ENCODE results near the gene ANKRD11.
"Not testable (repeated sequence)": the region's sequence is repeated elsewhere in the genome, so short reads cannot be mapped to it uniquely, and the experiment has no call there.

Gene ANKRD11

GRCh38 chr16:89334050-89334449 is 156.3 kb downstream of the ANKRD11 start:
- in situ Hi-C loops (cut with MboI; ENCODE audit: low sequenced_read_pairs): no loop called here

- in situ Hi-C loops (cut with MboI; ENCODE audit: low sequenced_read_pairs): not testable (repeated sequence)
These were observed 156.9 kb downstream of the ANKRD11 start for GRCh38 chr16:89333401-89334001.

GRCh38 chr16:89332902-89333245 is 157.5 kb downstream of the ANKRD11 start:
- in situ Hi-C loops (cut with MboI; ENCODE audit: low sequenced_read_pairs): no loop called here

GRCh38 chr16:89332243-89332901 is 158.0 kb downstream of the ANKRD11 start:
- in situ Hi-C loops (cut with MboI; ENCODE audit: low sequenced_read_pairs): no loop called here

- in situ Hi-C loops (cut with MboI; ENCODE audit: low sequenced_read_pairs): no loop called here
These were observed 158.8 kb downstream of the ANKRD11 start for GRCh38 chr16:89331371-89332109.

- in situ Hi-C loops (cut with MboI; ENCODE audit: low sequenced_read_pairs): no loop called here
These were observed 160.0 kb downstream of the ANKRD11 start for GRCh38 chr16:89330177-89330856.

- in situ Hi-C loops (cut with MboI; ENCODE audit: low sequenced_read_pairs): not testable (repeated sequence)
These were observed 160.6 kb downstream of the ANKRD11 start for GRCh38 chr16:89329830-89330176.

GRCh38 chr16:89328412-89329400 is 161.7 kb downstream of the ANKRD11 start:
- in situ Hi-C loops (cut with MboI; ENCODE audit: low sequenced_read_pairs): not testable (repeated sequence)

- in situ Hi-C loops (cut with MboI; ENCODE audit: low sequenced_read_pairs): no loop called here
These were observed 163.6 kb downstream of the ANKRD11 start for GRCh38 chr16:89326721-89327120.

- in situ Hi-C loops (cut with MboI; ENCODE audit: low sequenced_read_pairs): no loop called here
These were observed 164.4 kb downstream of the ANKRD11 start for GRCh38 chr16:89325861-89326471.

GRCh38 chr16:89324056-89325010 is 166.0 kb downstream of the ANKRD11 start:
- in situ Hi-C loops (cut with MboI; ENCODE audit: low sequenced_read_pairs): no loop called here

- in situ Hi-C loops (cut with MboI; ENCODE audit: low sequenced_read_pairs): no loop called here
These were observed 167.0 kb downstream of the ANKRD11 start for GRCh38 chr16:89323120-89323960.

GRCh38 chr16:89322321-89323119 is 167.8 kb downstream of the ANKRD11 start:
- in situ Hi-C loops (cut with MboI; ENCODE audit: low sequenced_read_pairs): no loop called here

- in situ Hi-C loops (cut with MboI; ENCODE audit: low sequenced_read_pairs): no loop called here
These were observed 169.4 kb downstream of the ANKRD11 start for GRCh38 chr16:89320782-89321501.

- in situ Hi-C loops (cut with MboI; ENCODE audit: low sequenced_read_pairs): no loop called here
These were observed 170.2 kb downstream of the ANKRD11 start for GRCh38 chr16:89319886-89320781.

- in situ Hi-C loops (cut with MboI; ENCODE audit: low sequenced_read_pairs): no loop called here
These were observed 170.8 kb downstream of the ANKRD11 start for GRCh38 chr16:89319631-89319885.
